HepG2 (cell line): ENCODE data around the gene EHD4.

Source experiments
- MTF1 ChIP-seq: sonication (generic); formaldehyde crosslinking; IDR thresholded peaks from 2 replicates; pipeline ENCODE4 v1.5.0; 2020; ENCODE audit warnings: missing genetic modification reagents
- MYC ChIP-seq: sonication (generic); formaldehyde crosslinking; IDR thresholded peaks from 2 replicates; pipeline ENCODE4 v1.9.0; 2021; ENCODE audit warnings: missing genetic modification reagents, borderline replicate concordance
- ZNF780A ChIP-seq: sonication (generic); formaldehyde crosslinking; IDR thresholded peaks from 2 replicates; pipeline ENCODE4 v1.8.0; 2022; ENCODE audit warnings: mild to moderate bottlenecking, missing genetic modification reagents, moderate library complexity

DNA sequence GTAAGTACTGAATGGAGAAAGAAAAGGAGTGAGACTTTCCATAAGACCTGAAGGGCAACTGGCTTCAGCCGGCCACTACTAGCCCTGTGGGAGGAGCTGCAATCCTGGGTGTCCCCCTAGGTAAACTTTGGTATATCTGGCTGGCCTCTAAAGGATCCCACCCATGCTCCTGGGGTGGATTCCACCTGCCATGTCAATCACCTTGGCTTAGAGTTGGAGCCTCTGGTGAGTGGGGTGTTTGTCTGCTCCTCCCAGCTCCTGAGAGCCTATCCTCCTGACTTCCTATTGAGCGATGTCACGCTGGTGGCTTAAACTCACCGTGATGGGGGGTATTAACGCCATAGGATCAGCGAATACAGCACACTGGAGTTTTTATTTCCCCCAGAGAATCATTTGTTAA, 81.1 kb downstream of the EHD4 start:
- TF ChIP-seq MTF1 (CRISPR knock-in tag) = no peak
- TF ChIP-seq MYC (CRISPR knock-in tag) = no peak
- TF ChIP-seq ZNF780A = no peak
